Measurements from ENCODE around the gene MEAF6.

- TF ChIP-seq CTCF (IDR thresholded peaks at IDR 0.05) (no peak), POLR2A (IDR thresholded peaks at IDR 0.05) (no peak)
Observed at GRCh38 chr1:37442644-37443043, 71.9 kb downstream of the MEAF6 start.

All from stomach (tissue), 4 donors.